Astrocyte (in vitro differentiated cells and primary cell): Measurements from ENCODE around the gene PNMT. TPM values are rescaled to one million over a fixed set of nuclear protein-coding genes. Genes with fewer than 3 reads are reported as not detected.

Source experiments
- DNase-seq: peaks from one replicate; pipeline ENCODE4 v3.0.0-alpha.2; 2010; ENCODE audit warnings: low read depth
- FAIRE-seq: peaks from 2 replicates; lab custom pipeline; 2011; peaks lifted over from hg19 to GRCh38; lab: Jason Lieb, UNC
- H2AFZ ChIP-seq: 2 replicates; pipeline ENCODE4 v1.6.0; 2012; ENCODE audit warnings: low read depth, low read length, inconsistent platforms
- H3K27ac ChIP-seq: 2 replicates; pipeline ENCODE4 v1.5.1; 2011; ENCODE audit warnings: low read depth, low read length, inconsistent platforms
- H3K27me3 ChIP-seq: 2 replicates; pipeline ENCODE4 v1.6.0; 2011; ENCODE audit warnings: low read length, inconsistent platforms; ENCODE audit not compliant: insufficient read depth
- H3K36me3 ChIP-seq: 2 replicates; pipeline ENCODE4 v1.5.1; 2011; ENCODE audit warnings: low read length, inconsistent platforms; ENCODE audit not compliant: insufficient read depth
- H3K4me1 ChIP-seq: 2 replicates; pipeline ENCODE4 v1.5.1; 2011; ENCODE audit warnings: low read length, inconsistent platforms; ENCODE audit not compliant: insufficient read depth
- H3K4me2 ChIP-seq: 2 replicates; pipeline ENCODE4 v1.6.0; 2012; ENCODE audit warnings: low read length, inconsistent platforms
- H3K4me3 ChIP-seq: 2 replicates; pipeline ENCODE4 v1.5.1; 2011; ENCODE audit warnings: low read depth, mild to moderate bottlenecking, low read length, inconsistent platforms; ENCODE audit not compliant: insufficient read depth
- H3K79me2 ChIP-seq: 2 replicates; pipeline ENCODE4 v1.6.0; 2012; ENCODE audit warnings: mild to moderate bottlenecking, low read length, inconsistent platforms; ENCODE audit not compliant: insufficient read depth
- H3K9ac ChIP-seq: 2 replicates; pipeline ENCODE4 v1.6.0; 2012; ENCODE audit warnings: mild to moderate bottlenecking, low read length, inconsistent platforms
- H3K9me3 ChIP-seq: 2 replicates; pipeline ENCODE4 v1.5.1; 2012; ENCODE audit warnings: low read depth, mild to moderate bottlenecking, low read length, inconsistent platforms; ENCODE audit not compliant: insufficient read depth
- H4K20me1 ChIP-seq: 2 replicates; pipeline ENCODE4 v1.6.0; 2012; ENCODE audit warnings: low read length, inconsistent platforms; ENCODE audit not compliant: insufficient read depth
- H3K27ac Mint-ChIP-seq: one replicate; pipeline ENCODE4 v1.8.0; 2021; ENCODE audit warnings: mild to moderate bottlenecking, mixed read lengths; ENCODE audit not compliant: unreplicated experiment
- H3K27me3 Mint-ChIP-seq: one replicate; pipeline ENCODE4 v1.8.0; 2021; ENCODE audit warnings: low read depth, mixed read lengths; ENCODE audit not compliant: unreplicated experiment
- H3K36me3 Mint-ChIP-seq: one replicate; pipeline ENCODE4 v1.8.0; 2021; ENCODE audit warnings: low read depth, mixed read lengths; ENCODE audit not compliant: unreplicated experiment
- H3K4me1 Mint-ChIP-seq: one replicate; pipeline ENCODE4 v1.8.0; 2021; ENCODE audit warnings: low read depth, mixed read lengths; ENCODE audit not compliant: unreplicated experiment
- H3K4me3 Mint-ChIP-seq: one replicate; pipeline ENCODE4 v1.8.0; 2021; ENCODE audit warnings: mild to moderate bottlenecking, moderate library complexity, mixed read lengths; ENCODE audit not compliant: unreplicated experiment
- H3K9me3 Mint-ChIP-seq: one replicate; pipeline ENCODE4 v1.8.0; 2021; ENCODE audit warnings: mild to moderate bottlenecking, mixed read lengths; ENCODE audit not compliant: unreplicated experiment
- CTCF ChIP-seq: IDR thresholded peaks from 2 replicates; pipeline ENCODE4 v1.5.1; 2011; ENCODE audit warnings: low read depth, mild to moderate bottlenecking, inconsistent platforms, low read length, moderate library complexity; ENCODE audit not compliant: insufficient read depth
- EZH2 ChIP-seq: IDR thresholded peaks from 2 replicates; pipeline ENCODE4 v1.6.1; 2012; ENCODE audit warnings: mild to moderate bottlenecking, low read length, inconsistent platforms; ENCODE audit not compliant: insufficient read depth
- total RNA-seq: library from RNA; stranded (reverse); gene quantifications from 2 replicates; pipeline ENCODE4 v1.2.1, GENCODE V29; 2021

Gene PNMT
- total RNA-seq, 1 donor from 2014 or later: 0.59 TPM

GRCh38 chr17:39687101-39687545 lies 18.9 kb downstream of the PNMT start:
- H3K27ac ChIP-seq: no peak overlapping the region
- Mint-ChIP-seq H3K4me1 (peaks cover 8% of the 10 kb centered on the region), H3K36me3 (peaks cover 2% of the 10 kb centered on the region), H3K4me3 (peak overlapping the region; percentile 92), H3K27me3 (no peaks in the 10 kb centered on the region), H3K27ac (peak overlapping the region; percentile 88), H3K9me3 (no peaks in the 10 kb centered on the region)
- peak overlapping the region; percentile 91 for H3K4me3 ChIP-seq
- no peaks in the 10 kb centered on the region for H3K36me3 ChIP-seq
- H3K4me1 ChIP-seq: peaks cover 8% of the 10 kb centered on the region
- H3K9ac ChIP-seq: no peak overlapping the region
- H3K9me3 ChIP-seq: no peaks in the 10 kb centered on the region
- no peak for TF ChIP-seq EZH2
- H4K20me1 ChIP-seq: no peaks in the 10 kb centered on the region
- no peaks in the 10 kb centered on the region for H3K27me3 ChIP-seq
- peak overlapping the region; percentile 95 for H3K4me2 ChIP-seq
- peak overlapping the region; percentile 89 for H2AFZ ChIP-seq
- no peaks in the 10 kb centered on the region for H3K79me2 ChIP-seq
- DNase-seq (no peak), FAIRE-seq (no peak)

DNA sequence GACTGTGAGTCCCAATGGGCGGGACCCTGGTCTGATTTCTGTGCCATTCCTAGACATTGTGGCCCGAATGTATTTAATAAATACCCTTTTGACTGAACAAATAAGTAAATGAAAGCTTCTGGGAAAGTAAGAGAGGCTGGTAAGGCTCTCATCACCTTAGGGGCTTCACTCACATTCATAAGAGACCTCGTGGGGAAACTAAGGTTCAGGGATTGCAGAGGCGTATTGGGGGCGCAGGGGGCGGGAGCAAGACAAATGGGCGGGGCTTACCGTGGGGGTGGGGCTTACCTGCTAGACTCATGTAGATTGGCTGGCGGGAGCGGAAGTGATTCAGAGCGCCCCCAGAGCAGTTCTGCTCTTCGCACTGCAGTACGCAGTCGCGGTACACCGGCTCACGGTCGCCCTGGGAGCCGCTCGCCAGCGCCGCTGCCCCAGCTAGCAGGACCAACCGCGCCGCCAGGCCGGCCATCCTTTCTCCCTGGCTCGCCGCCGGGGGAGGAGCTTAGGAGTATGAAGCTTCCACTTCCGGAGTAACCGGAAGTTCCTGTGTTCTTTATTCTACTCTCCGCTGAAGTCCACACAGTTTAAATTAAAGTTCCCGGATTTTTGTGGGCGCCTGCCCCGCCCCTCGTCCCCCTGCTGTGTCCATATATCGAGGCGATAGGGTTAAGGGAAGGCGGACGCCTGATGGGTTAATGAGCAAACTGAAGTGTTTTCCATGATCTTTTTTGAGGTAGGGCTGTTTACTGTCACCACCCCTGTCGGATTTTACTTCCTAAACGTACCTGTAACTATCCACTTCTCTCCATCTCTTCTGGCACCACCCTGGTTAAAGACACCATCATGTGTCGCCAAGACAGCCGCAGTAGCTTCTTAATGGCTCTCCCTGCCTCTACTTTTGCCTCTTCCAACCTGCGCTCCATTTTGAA lies 19.6 kb downstream of the PNMT start, which contains the start of gene PGAP3:
TSS of gene PGAP3 (minus strand) at position 512 of the 929 bp plus-strand sequence. CDS start at position 469, 43 bp downstream.
- Mint-ChIP-seq H3K36me3 (peaks cover 2% of the 10 kb centered on the region), H3K4me1 (peaks cover 8% of the 10 kb centered on the region), H3K4me3 (peak within 1 kb of the TSS; percentile 92), H3K27ac (peak within 1 kb of the TSS; percentile 88), H3K9me3 (no peaks in the 10 kb centered on the region), H3K27me3 (no peaks in the 10 kb centered on the region)
- no peak for TF ChIP-seq CTCF
- no peak for TF ChIP-seq EZH2
- Histone ChIP-seq H4K20me1 (no peaks in the 10 kb centered on the region), H3K27ac (peak within 1 kb of the TSS; percentile 58), H3K9me3 (no peaks in the 10 kb centered on the region), H2AFZ (peak within 1 kb of the TSS; percentile 89), H3K36me3 (no peaks in the 10 kb centered on the region), H3K79me2 (no peaks in the 10 kb centered on the region), H3K4me1 (peaks cover 8% of the 10 kb centered on the region), H3K9ac (peak within 1 kb of the TSS; percentile 84), H3K27me3 (no peaks in the 10 kb centered on the region), H3K4me2 (peak within 1 kb of the TSS; percentile 95), H3K4me3 (peak within 1 kb of the TSS; percentile 91)
- FAIRE-seq (no peak), DNase-seq (peak; percentile 79)

DNA sequence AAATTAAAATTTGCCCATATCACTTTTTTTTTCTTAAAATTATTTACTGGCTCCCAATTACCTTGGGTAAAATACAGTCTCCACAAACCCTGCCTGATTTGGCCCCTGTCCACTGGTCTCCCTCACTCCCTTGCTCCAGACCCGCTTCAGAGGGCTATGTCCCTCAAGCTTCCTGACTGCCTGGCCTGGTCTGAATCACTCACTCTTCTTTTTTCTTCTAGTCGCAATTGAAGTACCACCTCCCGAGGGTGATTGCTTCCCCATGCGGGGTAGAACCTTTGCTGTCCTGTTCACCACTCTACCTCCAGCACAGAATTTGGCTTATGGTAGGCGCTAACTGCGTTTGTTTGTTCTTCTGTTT lies 20.2 kb downstream of the PNMT start:
- no peak for FAIRE-seq
- H3K4me2 ChIP-seq: peak overlapping the region; percentile 95
- no peaks in the 10 kb centered on the region for H4K20me1 ChIP-seq
- H3K27ac ChIP-seq: peak overlapping the region; percentile 58
- H3K79me2 ChIP-seq: no peaks in the 10 kb centered on the region
- H3K9ac ChIP-seq: peak overlapping the region; percentile 84
- Mint-ChIP-seq H3K4me3 (peak overlapping the region; percentile 92), H3K9me3 (no peaks in the 10 kb centered on the region), H3K27ac (peak overlapping the region; percentile 88), H3K36me3 (peaks cover 2% of the 10 kb centered on the region), H3K27me3 (no peaks in the 10 kb centered on the region), H3K4me1 (peaks cover 8% of the 10 kb centered on the region)
- H3K4me3 ChIP-seq: peak overlapping the region; percentile 91
- peaks cover 8% of the 10 kb centered on the region for H3K4me1 ChIP-seq
- no peaks in the 10 kb centered on the region for H3K9me3 ChIP-seq
- TF ChIP-seq CTCF (no peak), EZH2 (no peak)
- peak overlapping the region; percentile 89 for H2AFZ ChIP-seq
- DNase-seq: no peak
- H3K27me3 ChIP-seq: no peaks in the 10 kb centered on the region
- H3K36me3 ChIP-seq: no peaks in the 10 kb centered on the region
